IPS-18c (cell line): ENCODE measurements around the gene OSBP.

Experiments
- H3K4me3 ChIP-seq: 2 replicates; pipeline ENCODE4 v1.7.0; 2013; ENCODE audit warnings: low read depth, mild to moderate bottlenecking, low read length, moderate library complexity; ENCODE audit not compliant: insufficient read depth
- H3K9me3 ChIP-seq: one replicate; pipeline ENCODE4 v1.6.1; 2013; ENCODE audit warnings: mild to moderate bottlenecking, low read length, moderate library complexity; ENCODE audit not compliant: control insufficient read depth, insufficient read depth

The OSBP gene

DNA sequence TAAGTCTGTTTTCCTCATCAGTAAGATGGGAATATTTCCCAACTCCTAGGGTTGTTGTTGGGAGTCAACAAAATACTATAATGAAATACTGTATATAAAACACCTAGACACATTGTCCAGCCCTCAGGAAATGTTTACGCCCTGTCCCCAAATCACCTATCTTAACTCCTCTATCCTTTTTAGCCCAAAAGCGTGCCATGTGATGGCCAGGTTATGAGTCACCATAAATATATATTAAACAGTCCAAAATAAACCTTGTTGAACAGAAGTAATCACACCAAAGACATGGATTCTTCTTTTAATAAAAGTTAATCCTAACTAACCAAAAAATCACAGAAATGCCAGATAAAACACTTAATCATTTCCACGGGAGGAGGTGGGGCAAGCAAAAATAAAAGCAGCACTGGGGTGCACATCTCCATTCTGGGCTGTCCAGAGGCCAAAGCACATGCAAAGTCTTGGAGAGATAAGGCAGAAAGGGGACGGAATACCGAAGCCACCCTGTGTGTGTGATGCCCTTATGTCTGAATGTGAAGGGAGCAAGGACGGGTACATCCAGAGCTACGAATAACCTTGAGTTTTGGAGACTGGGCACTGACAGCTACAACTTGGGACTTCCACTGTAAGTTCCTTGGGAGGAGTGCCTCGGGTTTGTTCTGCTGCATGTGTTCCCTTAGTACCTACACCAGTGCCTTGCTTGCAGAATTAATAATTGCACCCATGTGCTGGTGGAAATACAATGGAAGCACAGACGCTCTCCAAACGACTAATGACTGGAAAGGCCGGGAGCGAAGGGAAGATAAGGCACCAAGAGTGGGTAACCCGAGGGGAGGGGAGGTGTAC lies 1.1 kb downstream of the OSBP start:
- no peaks in the 10 kb centered on the region for H3K9me3 ChIP-seq
- H3K4me3 ChIP-seq, result peak overlapping the region; percentile 76

DNA sequence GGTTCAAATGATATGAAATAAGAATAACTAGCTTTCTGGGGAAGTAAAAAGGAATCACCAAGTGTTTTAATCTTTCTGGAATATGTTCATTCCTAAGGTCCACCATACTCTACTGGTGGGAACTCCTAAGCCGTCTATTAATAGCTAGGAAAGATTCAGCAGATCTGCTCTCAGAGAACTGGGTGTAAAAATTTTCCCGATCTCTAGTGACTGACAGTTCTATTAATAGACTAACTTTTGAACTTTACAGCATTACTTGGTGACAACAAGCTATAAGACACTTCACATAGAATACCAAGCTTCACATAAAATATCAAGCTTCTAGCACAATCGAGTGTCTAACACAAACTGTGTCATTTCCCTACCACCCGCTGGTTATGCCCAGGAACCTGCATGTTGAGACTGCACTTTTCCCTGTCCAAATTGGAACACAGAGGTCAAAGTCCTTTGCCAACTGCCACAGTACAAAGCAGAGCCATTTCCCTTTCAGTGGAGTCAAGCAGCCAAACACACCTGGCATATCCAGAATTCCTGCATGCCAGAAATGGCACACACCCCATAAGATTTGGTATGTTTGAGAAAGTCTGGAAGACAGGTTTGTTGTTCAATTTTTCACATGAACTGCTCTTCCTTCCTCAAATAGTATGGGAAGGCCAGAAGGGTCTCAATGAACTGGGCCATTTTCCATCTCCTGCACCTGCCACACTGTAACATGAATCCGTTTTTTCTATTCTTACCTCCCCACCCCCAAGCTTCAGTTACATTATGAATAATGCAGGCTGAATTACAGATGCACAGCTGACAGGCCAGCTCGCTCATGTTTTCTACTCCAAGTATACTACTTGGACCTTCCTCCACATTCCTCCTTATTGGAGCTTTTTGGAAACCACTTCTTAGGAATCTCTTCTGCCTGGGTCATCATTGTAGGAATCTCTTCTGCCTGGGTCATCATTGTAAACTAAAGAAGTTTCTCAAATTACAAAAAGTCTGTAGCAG lies 3.7 kb downstream of the OSBP start:
- Histone ChIP-seq H3K4me3 (no peak overlapping the region), H3K9me3 (no peaks in the 10 kb centered on the region)

DNA sequence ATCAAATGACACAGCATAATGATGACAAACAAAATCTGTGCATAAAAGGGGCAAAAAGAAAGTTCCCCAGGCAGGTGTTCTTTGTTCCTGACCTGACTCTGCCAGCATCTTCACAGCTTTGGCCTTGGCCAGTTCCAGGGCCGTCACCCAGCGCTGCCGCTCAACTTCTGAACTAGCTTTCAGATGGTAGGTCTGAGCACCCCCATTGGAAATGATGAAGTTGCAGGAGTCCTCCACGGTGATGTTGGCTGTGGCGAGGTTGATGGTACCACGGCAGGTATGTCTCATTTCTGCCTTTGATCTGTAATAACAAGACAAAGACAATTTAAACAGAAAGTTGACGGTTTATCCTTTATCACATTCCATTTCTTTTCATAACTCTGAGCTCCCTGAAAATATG lies 5.3 kb downstream of the OSBP start:
- H3K4me3 ChIP-seq, result no peak overlapping the region

DNA sequence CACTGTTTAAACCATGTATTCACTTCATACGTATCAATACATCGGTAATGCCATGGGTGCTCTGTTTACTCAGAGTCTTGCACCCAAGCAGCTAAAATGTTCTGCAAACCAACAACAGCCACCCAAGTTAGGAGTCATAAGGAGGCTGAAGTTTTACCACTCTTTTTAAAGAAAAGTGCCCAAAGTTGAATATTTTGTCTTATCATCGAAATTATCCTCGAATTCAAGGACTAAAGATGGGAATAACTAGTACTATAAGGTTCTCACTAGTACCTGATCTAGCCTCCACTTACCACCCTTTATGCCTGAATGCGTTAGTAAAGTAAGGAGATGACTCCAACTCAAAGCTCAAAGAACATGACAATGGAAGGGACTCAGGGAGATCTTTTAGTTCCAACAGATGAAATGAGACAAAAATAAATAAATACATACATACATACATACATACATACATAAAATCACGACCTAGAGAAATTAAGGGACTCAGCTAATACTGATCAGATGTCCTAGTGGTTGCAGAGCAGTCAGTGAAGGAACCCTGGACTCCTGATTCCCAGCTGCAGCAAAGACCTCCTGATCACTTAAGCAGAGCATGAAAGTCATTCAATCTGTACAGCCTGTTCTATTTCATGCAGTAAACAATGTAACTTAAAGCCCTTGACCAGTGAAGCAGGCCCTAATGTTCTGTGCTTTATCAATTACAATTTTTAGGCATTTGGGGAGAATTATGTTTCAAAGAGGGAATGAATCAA lies 7.7 kb downstream of the OSBP start:
- no peak overlapping the region for H3K4me3 ChIP-seq
- H3K9me3 ChIP-seq, result no peaks in the 10 kb centered on the region

More for the DNA sequence above, 5.3 kb downstream of the OSBP start:
- no peaks in the 10 kb centered on the region for H3K9me3 ChIP-seq

DNA sequence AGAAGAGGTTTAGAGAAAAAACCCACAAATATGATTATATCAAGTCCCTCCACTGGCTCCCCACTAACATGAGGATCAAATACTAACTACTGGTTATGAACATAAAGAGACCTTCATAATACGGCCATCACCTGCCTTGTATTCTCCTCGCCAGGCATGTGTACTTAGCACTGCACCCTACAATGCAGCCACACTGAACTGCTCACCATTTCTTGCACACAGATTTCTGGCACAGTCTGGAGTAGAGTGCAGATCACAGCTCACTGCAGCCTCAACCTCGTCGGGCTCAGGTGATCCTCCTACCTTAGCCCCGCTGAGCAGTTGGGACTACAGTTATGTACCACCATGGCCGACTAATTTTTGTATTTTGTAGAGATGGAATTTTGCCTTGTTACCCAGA lies 13.1 kb downstream of the OSBP start:
- Histone ChIP-seq H3K9me3 (no peaks in the 10 kb centered on the region), H3K4me3 (no peak overlapping the region)

DNA sequence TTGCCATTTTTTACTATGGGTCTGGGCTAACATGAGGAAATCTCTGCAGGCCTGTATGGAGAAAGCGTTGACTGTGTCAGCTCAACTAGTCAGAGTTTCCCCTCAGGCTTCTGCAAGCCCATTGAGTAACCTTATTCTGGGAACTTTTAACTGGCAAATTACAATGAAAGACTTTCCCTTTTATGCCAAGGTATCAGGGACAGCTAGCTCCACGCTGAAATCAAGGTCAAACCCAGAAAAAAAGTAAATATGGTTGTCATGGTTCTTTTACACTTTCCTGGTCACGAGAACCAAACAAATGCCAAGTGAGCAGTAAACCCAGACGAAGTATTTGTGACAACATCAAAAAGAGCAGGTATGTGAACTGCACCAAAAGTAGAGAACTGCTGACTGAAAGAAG lies 13.8 kb downstream of the OSBP start:
- no peaks in the 10 kb centered on the region for H3K9me3 ChIP-seq

DNA sequence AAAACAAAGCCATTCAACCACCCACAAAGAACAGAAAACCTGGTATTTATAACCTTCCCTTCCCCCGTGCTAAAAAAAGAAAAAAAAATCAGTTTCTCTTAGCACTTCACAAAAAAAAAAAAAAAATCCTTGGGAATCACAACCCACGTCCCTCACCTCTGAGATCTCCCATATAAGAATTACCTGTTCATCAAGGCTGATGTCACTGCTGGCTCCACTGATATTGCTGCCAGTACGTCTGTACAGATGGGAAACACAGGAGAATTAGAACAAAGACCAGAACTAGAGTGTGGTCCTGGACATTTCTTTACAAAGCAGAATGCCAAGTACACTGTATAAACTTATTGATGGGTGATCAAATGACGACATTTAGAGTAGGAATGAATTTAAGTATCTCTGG lies 14.9 kb downstream of the OSBP start:
- Histone ChIP-seq H3K4me3 (no peak overlapping the region), H3K9me3 (no peaks in the 10 kb centered on the region)

More for the DNA sequence above, 13.8 kb downstream of the OSBP start:
- no peak overlapping the region for H3K4me3 ChIP-seq

DNA sequence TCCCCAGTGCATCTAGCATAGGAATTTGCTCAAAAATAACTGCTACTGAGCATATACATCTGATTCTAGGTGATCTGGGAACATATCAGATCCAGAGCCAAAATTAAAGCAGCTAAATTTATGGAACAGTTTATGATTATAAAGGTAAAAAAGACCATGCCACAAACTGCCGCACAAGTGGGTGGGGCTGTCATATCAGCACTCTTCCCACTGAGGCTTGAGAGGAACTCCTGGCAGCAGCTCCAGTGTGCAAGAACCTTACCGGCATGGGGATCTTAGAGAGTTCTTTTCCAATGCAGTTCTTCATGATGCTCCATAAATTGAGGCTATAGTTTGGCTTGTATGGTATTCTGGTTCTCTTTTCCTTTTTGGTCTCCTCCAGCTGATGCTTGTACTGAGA lies 15.3 kb downstream of the OSBP start:
- H3K9me3 ChIP-seq, result no peaks in the 10 kb centered on the region
- no peak overlapping the region for H3K4me3 ChIP-seq

DNA sequence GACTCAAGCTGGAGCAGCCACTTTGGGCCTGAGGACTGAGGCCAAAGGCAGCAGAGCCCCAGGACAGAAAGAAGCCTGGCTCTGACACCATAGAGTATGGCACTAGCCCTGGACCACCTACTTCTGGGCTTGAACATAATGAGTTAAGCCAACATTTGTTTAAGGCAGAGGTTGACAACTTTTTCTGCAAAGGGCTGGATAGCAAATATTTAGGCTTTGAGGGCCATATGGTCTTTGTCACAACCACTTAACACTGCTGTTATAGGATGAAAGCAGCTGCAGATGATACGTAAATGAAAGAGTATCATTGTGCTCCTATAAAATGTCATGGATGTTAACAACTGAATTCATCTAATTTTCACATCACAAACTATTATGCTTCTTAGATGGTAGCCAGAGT lies 16.6 kb downstream of the OSBP start:
- no peak overlapping the region for H3K4me3 ChIP-seq
- no peaks in the 10 kb centered on the region for H3K9me3 ChIP-seq

DNA sequence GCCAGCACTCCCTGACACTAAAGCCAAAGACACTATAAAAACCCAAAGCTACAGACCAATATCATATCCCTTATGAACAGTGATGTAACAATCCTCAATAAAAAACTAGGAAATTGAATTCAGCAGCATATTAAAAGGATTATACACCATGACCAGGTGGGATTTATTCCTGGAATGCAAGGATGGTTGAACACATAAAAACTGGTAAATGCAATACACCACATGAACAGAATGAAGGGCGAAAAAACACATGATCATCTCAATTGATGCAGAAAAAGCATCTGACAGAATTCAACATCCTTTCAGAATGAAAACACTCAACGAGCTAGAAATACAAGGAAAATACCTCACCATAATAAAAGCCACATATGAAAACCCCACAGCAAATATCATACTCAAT lies 31.3 kb downstream of the OSBP start:
- peaks cover 6% of the 10 kb centered on the region for H3K9me3 ChIP-seq
- H3K4me3 ChIP-seq, result no peak overlapping the region

DNA sequence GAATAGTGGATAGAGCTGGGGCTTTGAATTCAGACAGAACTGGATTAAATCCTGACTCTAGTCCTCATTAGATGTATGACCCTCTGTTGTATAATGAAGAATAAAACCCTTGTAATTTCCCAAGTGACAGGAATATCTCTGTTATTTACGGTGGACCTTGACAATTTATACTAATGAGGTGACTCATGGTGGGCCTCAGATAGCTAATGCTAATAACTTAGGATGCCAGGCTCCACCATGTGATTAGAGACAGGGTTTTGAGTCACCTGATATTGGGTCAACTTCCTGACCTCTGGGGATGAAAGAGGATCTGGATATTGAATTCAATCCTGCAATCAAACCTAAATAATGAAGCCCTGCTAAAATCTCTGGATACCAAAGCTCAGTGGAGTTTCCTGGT lies 33.6 kb downstream of the OSBP start:
- H3K9me3 ChIP-seq, result peaks cover 6% of the 10 kb centered on the region
- no peak overlapping the region for H3K4me3 ChIP-seq

DNA sequence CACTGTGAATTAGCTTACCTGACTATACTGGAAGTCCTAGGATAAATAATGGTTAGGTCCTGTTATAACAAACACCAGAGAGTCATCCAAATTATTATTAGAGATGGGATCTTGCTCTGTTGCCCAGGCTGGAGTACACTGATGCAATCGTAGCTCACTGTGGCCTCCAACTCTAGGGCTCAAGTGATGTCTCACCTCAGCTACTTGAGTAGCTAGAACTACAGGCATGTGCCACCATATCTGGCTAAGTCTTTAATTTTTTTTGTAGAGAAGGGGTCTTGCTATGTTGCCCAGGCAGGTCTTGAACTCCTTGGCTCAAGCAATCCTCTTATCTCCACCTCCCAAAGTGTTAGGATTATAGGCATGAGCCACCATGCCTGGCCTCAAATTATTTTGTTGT lies 37.2 kb downstream of the OSBP start:
- H3K9me3 ChIP-seq, result no peaks in the 10 kb centered on the region

DNA sequence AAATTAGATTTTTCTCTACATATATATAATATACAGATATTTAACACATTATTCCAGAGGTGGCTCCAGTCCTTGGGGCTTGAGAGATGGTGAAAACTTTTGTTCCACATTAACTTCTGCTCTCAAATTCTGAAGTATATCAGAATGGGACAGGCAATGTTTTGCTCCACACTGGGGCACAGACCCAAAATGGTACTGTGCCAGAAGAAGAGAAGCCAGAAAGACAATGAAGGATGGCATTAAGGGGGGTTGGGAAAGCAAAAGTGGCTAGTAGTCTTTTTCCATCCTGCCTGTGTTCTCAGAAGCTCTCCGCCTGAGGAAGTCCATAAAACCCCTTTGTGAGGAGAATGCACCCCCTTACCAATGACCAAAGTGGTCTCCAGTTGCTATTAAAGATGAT lies 40.1 kb downstream of the OSBP start:
- H3K9me3 ChIP-seq, result no peaks in the 10 kb centered on the region
- H3K4me3 ChIP-seq, result no peak overlapping the region

More for the DNA sequence above, 37.2 kb downstream of the OSBP start:
- H3K4me3 ChIP-seq, result no peak overlapping the region

DNA sequence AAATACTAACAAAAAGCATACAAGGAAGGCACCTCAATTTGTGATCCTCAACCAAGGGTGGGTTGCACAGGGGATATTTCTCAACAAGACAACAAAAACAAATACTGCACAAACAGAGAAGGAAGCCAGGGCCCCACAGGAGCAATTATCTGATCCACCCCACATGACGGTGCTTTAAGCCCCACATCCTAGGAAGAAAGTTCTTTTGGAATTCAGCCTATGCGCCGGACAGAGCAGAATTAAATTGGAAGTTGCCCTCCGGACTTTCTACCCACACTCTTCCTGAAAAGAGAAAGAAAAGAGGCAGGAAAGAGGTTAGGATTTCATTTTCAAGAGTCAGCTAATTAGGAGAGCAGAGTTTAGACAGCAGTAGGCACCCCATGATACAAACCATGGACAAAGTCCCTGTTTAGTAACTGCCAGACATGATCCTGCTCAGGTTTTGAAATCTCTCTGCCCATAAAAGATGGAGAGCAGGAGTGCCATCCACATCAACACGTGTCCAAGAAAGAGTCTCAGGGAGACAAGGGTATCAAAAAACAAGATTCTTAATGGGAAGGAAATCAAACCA lies 40.6 kb downstream of the OSBP start:
- Histone ChIP-seq H3K4me3 (no peak overlapping the region), H3K9me3 (no peaks in the 10 kb centered on the region)

DNA sequence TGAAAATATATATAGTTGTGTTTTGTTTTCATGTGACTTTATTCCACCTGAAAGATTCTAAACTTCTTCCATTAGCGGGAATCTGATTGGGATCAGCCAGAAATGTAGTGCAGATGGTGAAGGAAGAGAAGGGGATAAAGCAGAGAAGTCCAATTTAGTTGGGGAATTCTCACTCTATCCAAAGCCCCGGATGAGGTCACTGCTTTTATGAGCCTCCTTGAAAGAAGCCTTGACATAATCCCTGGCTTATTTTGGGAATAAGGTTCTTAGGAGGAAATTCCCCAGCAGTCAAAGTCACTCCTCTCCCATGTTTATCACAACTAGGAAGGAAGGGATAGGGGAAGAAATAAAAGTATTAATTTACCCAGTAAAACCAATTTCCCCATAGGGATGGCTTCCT lies 41.1 kb downstream of the OSBP start:
- Histone ChIP-seq H3K9me3 (no peaks in the 10 kb centered on the region), H3K4me3 (no peak overlapping the region)

DNA sequence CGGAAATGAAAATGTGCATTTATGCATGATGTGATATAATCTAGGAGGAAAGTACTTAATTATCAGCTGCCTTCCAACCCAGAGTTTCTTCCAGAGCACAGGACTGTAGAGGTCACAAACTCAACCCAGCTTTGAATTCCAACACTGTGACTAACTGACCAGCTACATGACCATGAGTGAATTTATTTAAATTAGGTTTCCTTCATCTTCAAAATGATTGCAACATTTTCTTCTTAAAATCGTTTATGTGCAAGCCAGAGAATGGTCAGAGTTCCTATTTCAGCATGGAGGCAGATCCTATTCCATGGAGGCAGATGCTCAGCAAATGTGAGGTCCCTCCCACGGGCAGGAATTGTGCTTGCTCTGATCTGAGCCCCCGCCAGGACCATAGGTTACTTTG lies 42.4 kb downstream of the OSBP start:
- no peak overlapping the region for H3K4me3 ChIP-seq
- no peaks in the 10 kb centered on the region for H3K9me3 ChIP-seq

DNA sequence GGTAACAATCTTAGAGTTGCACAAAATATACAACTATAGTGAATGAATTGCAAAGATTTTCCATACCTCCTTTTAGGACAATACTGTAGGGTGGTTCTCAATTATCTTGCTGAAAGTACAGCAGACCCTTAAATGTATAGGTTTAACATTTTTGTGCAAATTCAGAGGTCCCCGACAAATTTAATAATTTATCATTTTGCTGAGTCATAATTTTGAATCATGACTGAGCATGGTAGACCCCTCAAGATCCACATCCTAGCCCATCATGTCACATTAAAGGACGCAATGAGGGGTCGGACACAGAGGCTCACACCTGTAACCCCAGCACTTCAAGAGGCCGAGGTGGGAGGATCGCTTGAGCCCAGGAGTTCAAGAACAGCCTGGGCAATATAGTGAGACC lies 43.5 kb downstream of the OSBP start:
- H3K9me3 ChIP-seq, result no peaks in the 10 kb centered on the region
- H3K4me3 ChIP-seq, result no peak overlapping the region
